Epidermal melanocyte (primary cell): ENCODE measurements around the gene MAP2K6.
"Not testable (repeated sequence)": the region's sequence is repeated elsewhere in the genome, so short reads cannot be mapped to it uniquely, and the experiment has no call there.

Experiments used
- DNase-seq: peaks from one replicate; pipeline ENCODE4 v3.0.0; 2011; ENCODE audit warnings: low spot score; ENCODE audit not compliant: insufficient read length

The MAP2K6 gene

GRCh38 chr17:69454051-69454450, 39.6 kb downstream of the MAP2K6 start:
- DNase-seq = no peak

- no peak for DNase-seq
Measured at GRCh38 chr17:69455040-69455439, 40.5 kb downstream of the MAP2K6 start.

GRCh38 chr17:69457603-69458002, 43.1 kb downstream of the MAP2K6 start:
- DNase-seq = no peak

- no peak for DNase-seq
Measured at GRCh38 chr17:69460963-69461922, 46.7 kb downstream of the MAP2K6 start.

- DNase-seq = no peak
Measured at GRCh38 chr17:69461951-69462369, 47.5 kb downstream of the MAP2K6 start.

GRCh38 chr17:69462882-69463281, 48.4 kb downstream of the MAP2K6 start:
- DNase-seq = no peak

- no peak for DNase-seq
Measured at GRCh38 chr17:69466451-69466850, 52.0 kb downstream of the MAP2K6 start.

GRCh38 chr17:69466905-69467667, 52.6 kb downstream of the MAP2K6 start:
- DNase-seq = no peak

GRCh38 chr17:69468207-69468606, 53.7 kb downstream of the MAP2K6 start:
- DNase-seq = no peak

- DNase-seq = no peak
Measured at GRCh38 chr17:69470702-69471101, 56.2 kb downstream of the MAP2K6 start.

- no peak for DNase-seq
Measured at GRCh38 chr17:69471406-69471805, 56.9 kb downstream of the MAP2K6 start.

- DNase-seq = no peak
Measured at GRCh38 chr17:69473841-69474831, 59.6 kb downstream of the MAP2K6 start.

- no peak for DNase-seq
Measured at GRCh38 chr17:69477204-69477902, 62.9 kb downstream of the MAP2K6 start.

- DNase-seq = no peak
Measured at GRCh38 chr17:69477903-69478266, 63.4 kb downstream of the MAP2K6 start.

- no peak for DNase-seq
Measured at GRCh38 chr17:69478916-69479315, 64.4 kb downstream of the MAP2K6 start.

GRCh38 chr17:69479756-69480155, 65.3 kb downstream of the MAP2K6 start:
- not testable (repeated sequence) for DNase-seq

GRCh38 chr17:69480245-69480644, 65.7 kb downstream of the MAP2K6 start:
- no peak for DNase-seq

- DNase-seq = no peak
Measured at GRCh38 chr17:69485251-69485661, 70.8 kb downstream of the MAP2K6 start.

GRCh38 chr17:69485901-69486643, 71.6 kb downstream of the MAP2K6 start:
- no peak for DNase-seq
